Measurements from ENCODE around the gene YPEL2. TPM values are rescaled to one million over a fixed set of nuclear protein-coding genes. Genes with fewer than 3 reads are reported as not detected.
A peak's percentile ranks its signal among the peaks of the same experiment; 100 is the strongest.

Gene YPEL2
- total RNA-seq, 6 experiments from 2014 or later = 9.2 to 23.3 (median 15.2) TPM

GRCh38 chr17:59439741-59440211 lies 108.3 kb downstream of the YPEL2 start:
- no peak for ATAC-seq
- no peaks in the 10 kb centered on the region for H3K36me3 ChIP-seq
- H3K27me3 ChIP-seq = no peaks in the 10 kb centered on the region
- TF ChIP-seq POLR2A (IDR thresholded peaks at IDR 0.05) (no peak), CTCF (IDR thresholded peaks at IDR 0.05) (no peak)
- no peak for DNase-seq
- H3K4me1 ChIP-seq = peaks cover 0 to 33% (median 18%) of the 10 kb centered on the region in 4 donors
- intact Hi-C loops (cut with DNase I) = loop anchor here (5.0 to 10.0 kb wide), 3 partner anchors 107 to 127 kb away; partner anchors contain the start of gene YPEL2 (in 1 of the 2)
- H3K27ac ChIP-seq = peak overlapping the region in 2 of 3 donors; percentile 24 to 58
- H3K4me3 ChIP-seq = no peak overlapping the region
- H3K9me3 ChIP-seq = no peaks in the 10 kb centered on the region
- 59% methylated on average over 6 of the region's 6 CpGs for WGBS (ENCODE audit: insufficient coverage, low coverage, low lambda C conversion rate, missing lambda C conversion rate)

DNA sequence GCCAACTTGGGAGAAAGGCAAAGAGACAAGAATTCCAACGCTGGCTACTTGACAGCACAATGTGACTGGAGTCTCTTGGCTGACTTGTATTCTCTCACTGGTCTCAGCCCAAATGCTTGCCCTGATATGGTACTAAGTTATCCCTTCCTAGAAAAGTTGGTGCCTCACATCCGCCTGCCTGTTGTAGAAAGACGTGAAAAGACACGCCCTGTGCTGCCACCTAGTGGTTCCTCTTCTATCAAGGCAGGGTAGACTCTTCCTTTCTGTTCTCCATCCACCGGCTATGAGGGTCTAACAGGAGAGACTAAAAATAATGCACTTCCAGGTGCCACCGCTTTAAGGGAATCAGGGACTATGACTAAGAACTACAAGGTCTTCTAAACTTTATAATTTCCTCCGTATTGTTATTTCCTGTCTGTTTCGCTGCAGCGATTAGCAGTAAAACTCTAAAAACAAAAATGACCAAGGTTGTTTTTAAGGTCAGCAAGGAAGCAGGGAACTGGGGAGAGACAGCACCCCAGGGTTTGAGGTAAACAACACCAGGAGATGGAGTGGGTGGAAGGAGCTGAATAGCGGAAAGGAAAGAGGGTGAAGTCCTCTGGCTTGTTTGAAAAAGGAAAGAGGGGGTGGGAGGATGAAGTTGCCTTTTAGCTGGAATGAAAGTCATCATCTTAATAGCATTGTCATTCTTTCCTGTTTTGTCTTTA lies 109.5 kb downstream of the YPEL2 start:
- ATAC-seq = peak; percentile 91 to 96 (median 95)
- Histone ChIP-seq H3K4me3 (no peak overlapping the region), H3K36me3 (no peaks in the 10 kb centered on the region), H3K27ac (peak overlapping the region; percentile 24 to 58 (median 30)), H3K9me3 (no peaks in the 10 kb centered on the region), H3K4me1 (peaks cover 0 to 22% (median 13%) of the 10 kb centered on the region in 4 donors), H3K27me3 (no peaks in the 10 kb centered on the region)
- WGBS (ENCODE audit: insufficient coverage, low coverage, low lambda C conversion rate, missing lambda C conversion rate) = 2% methylated on average over 8 of the region's 10 CpGs
- DNase-seq = peak; percentile 82 to 89 (median 83)
- no peak for TF ChIP-seq POLR2A (IDR thresholded peaks at IDR 0.05)
- TF ChIP-seq CTCF (IDR thresholded peaks at IDR 0.05) = peak; percentile 85 to 91 (median 88)
- intact Hi-C loops (cut with DNase I) = loop anchor here (5.0 to 10.0 kb wide), 2 partner anchors 116 to 129 kb away; no protein-coding TSS in a partner anchor

DNA sequence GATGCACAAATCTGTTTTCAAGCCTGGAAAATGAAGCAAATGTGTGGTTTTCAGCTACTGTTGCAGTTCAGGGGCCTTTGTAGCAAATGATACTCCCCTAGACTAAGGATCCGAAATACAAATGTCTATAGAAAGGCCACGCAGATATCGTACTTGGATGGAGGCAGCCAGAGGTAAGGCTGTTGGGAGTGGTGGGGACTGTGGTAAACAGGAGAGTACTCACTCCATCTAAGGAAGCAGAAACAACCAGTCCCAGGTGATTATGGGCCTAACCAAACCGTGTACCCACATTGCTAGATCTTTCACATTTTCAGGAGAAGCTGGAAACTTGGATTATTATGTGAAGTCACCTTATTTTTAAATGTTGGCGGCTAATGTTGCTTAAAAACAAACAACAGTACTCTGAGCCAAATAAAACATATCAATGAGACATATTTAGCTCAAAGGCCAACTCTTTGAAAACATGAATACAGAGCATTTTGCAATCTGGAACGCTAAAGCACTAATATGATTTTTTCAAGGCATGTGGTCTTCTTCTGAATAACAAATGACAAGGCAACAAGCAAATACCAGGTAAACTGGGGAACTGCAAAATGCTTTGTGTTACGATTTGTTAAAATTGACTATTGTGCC lies 110.1 kb downstream of the YPEL2 start:
- peaks cover 0 to 22% (median 13%) of the 10 kb centered on the region in 4 donors for H3K4me1 ChIP-seq
- 50% methylated on average over 7 of the region's 7 CpGs for WGBS (ENCODE audit: insufficient coverage, low coverage, low lambda C conversion rate, missing lambda C conversion rate)
- H3K27ac ChIP-seq = peak overlapping the region in 2 of 3 donors; percentile 25 to 30
- H3K4me3 ChIP-seq = no peak overlapping the region
- peak; percentile 13 to 61 (median 26) for ATAC-seq
- no peaks in the 10 kb centered on the region for H3K27me3 ChIP-seq
- no peaks in the 10 kb centered on the region for H3K36me3 ChIP-seq
- intact Hi-C loops (cut with DNase I) = loop anchor here (5.0 to 10.0 kb wide), 2 partner anchors 117 to 129 kb away; no protein-coding TSS in a partner anchor
- no peak for TF ChIP-seq CTCF (IDR thresholded peaks at IDR 0.05)
- TF ChIP-seq POLR2A (IDR thresholded peaks at IDR 0.05) = no peak
- H3K9me3 ChIP-seq = no peaks in the 10 kb centered on the region
- DNase-seq = no peak

DNA sequence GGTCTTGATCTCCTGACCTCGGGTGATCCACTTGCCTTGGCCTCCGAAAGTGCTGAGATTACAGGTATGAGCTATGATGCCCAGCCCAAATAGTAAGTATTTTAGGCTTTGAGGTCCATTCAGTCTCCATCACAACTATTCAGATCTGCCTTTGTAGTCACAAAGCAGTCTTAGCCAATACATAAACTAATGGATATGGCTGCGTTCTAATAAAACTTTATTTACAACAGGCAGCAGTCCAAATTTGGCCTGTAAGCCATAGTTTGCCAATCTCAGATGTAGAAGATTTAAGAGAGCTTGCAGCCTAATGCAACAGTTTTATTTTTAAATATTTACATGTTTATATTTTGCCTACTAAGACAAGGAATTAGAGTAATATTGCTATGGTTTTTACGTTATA lies 111.7 kb downstream of the YPEL2 start:
- no peaks in the 10 kb centered on the region for H3K36me3 ChIP-seq
- TF ChIP-seq CTCF (IDR thresholded peaks at IDR 0.05) (no peak), POLR2A (IDR thresholded peaks at IDR 0.05) (no peak)
- no peak for ATAC-seq
- H3K27me3 ChIP-seq = no peaks in the 10 kb centered on the region
- no peak overlapping the region for H3K4me3 ChIP-seq
- 87% methylated on average over 3 of the region's 4 CpGs for whole genome bisulfite sequencing (ENCODE audit: insufficient coverage, low coverage, low lambda C conversion rate, missing lambda C conversion rate)
- no peak for DNase-seq
- peaks cover 0 to 22% (median 13%) of the 10 kb centered on the region in 4 donors for H3K4me1 ChIP-seq
- no peaks in the 10 kb centered on the region for H3K9me3 ChIP-seq
- intact Hi-C loops (cut with DNase I) = loop anchor here (5.0 to 10.0 kb wide), 2 partner anchors 118 to 131 kb away; no protein-coding TSS in a partner anchor
- H3K27ac ChIP-seq = no peak overlapping the region

Small RNA genes lying within 50 kb of the gene (microRNA-seq; reads per million reads assigned to microRNA genes)
- 0.64 to 0.87 reads per million in 2 donors for gene MIR4729

Small RNA genes lying within 50 kb of the gene (small RNA-seq; reads per million reads assigned to genes)
- gene MIR4729 = 0 reads per million in 2 experiments

Other genes with a start within 250 kb of the YPEL2 start
- 10 to 100 TPM in 1 of 6 experiments, 1 to 10 TPM in 5; 7.2 to 11.0 (median 9.0) TPM for gene TRIM37, start 224.8 kb upstream of the YPEL2 start, total RNA-seq
- 10 to 100 TPM; 12.2 to 23.1 (median 13.5) TPM for gene SKA2, start 176.5 kb upstream of the YPEL2 start, total RNA-seq
- 1 to 10 TPM in 1 of 6 experiments, under 1 TPM in 5; 0.49 to 1.9 (median 0.54) TPM for gene PRR11, start 175.9 kb upstream of the YPEL2 start, total RNA-seq
- gene SMG8, start 121.6 kb upstream of the YPEL2 start, total RNA-seq = 1 to 10 TPM; 5.3 to 7.9 (median 7.3) TPM
- 1 to 10 TPM in 5 of 6 experiments, under 1 TPM in 1; 0.71 to 5.8 (median 1.2) TPM for gene GDPD1, start 111.1 kb upstream of the YPEL2 start, total RNA-seq
- gene DHX40, start 234.0 kb downstream of the YPEL2 start, total RNA-seq = 10 to 100 TPM in 2 of 6 experiments, 1 to 10 TPM in 4; 7.8 to 12.0 (median 9.4) TPM